Prostate gland (tissue), 1 donor: ENCODE data around the gene SCARB1.

Experiments
- POLR2A ChIP-seq: fragments of 450-650 bp; IDR thresholded peaks from one replicate; pipeline ENCODE4 v1.6.1; 2016; ENCODE audit warnings: antibody characterized with exemption, mild to moderate bottlenecking
- POLR2AphosphoS5 ChIP-seq: sonication (generic); formaldehyde crosslinking; IDR thresholded peaks from one replicate; pipeline ENCODE4 v1.6.1; 2017; ENCODE audit warnings: antibody characterized with exemption

DNA sequence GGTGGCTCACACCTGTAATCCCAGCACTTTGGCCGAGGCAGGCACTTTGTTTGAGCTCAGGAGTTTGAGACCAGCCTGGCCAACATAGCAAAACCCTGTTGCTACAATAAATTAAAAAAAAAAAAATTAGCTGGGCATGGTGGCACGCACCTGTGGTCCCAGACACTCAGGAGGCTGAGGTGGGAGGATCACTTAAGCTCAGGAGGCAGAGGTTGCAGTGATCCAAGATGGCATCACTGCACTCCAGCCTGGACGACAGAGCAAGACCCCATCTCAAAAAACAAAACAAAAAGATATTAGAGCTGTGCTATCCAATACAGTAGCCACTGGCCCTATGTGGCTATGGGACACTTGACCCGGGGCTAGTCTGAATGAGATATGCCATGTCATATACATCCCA lies 6.9 kb upstream of the SCARB1 start:
- TF ChIP-seq POLR2A (no peak), POLR2AphosphoS5 (no peak)
